Measurements from ENCODE around the gene PRMT9.

DNA sequence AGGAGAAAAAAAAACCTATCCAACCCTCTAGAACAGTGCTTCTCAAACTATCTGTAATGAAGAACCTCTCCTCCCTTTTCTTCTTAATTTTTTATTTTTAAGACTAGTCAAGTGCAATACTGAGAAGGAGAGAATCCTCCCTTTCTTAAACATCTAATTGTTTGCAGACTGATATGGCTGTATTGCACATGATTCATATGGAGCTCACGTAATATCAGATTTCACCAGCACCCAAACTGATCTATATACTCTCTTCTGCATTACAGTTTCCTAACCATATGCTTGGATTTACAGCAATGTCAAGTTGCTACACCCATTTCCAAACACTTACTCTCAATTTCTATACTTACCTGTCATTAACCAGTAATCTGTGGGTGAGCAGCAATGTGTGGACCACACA, 9.5 kb downstream of the PRMT9 start:
- TF ChIP-seq POLR2AphosphoS5 (IDR thresholded peaks at IDR 0.05): no peak
- TF ChIP-seq, protein P1, sequence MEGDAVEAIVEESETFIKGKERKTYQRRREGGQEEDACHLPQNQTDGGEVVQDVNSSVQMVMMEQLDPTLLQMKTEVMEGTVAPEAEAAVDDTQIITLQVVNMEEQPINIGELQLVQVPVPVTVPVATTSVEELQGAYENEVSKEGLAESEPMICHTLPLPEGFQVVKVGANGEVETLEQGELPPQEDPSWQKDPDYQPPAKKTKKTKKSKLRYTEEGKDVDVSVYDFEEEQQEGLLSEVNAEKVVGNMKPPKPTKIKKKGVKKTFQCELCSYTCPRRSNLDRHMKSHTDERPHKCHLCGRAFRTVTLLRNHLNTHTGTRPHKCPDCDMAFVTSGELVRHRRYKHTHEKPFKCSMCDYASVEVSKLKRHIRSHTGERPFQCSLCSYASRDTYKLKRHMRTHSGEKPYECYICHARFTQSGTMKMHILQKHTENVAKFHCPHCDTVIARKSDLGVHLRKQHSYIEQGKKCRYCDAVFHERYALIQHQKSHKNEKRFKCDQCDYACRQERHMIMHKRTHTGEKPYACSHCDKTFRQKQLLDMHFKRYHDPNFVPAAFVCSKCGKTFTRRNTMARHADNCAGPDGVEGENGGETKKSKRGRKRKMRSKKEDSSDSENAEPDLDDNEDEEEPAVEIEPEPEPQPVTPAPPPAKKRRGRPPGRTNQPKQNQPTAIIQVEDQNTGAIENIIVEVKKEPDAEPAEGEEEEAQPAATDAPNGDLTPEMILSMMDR (IDR thresholded peaks at IDR 0.05): no peak

Measured in suprapubic skin (tissue), 3 donors.